Epithelial cell of esophagus (primary cell): ENCODE measurements around the gene ERAP2.

ENCODE experiments used
- DNase-seq: peaks from one replicate; pipeline ENCODE4 v3.0.0; 2010; ENCODE audit warnings: low read depth
- H3K4me3 ChIP-seq: 2 replicates; pipeline ENCODE4 v1.5.1; 2011; ENCODE audit warnings: mild to moderate bottlenecking, low read length, control low read depth
- CTCF ChIP-seq: IDR thresholded peaks from 2 replicates; pipeline ENCODE4 v1.5.1; 2011; ENCODE audit warnings: low read depth, mild to moderate bottlenecking, low read length, control low read depth, inconsistent platforms; ENCODE audit not compliant: insufficient read depth; ENCODE audit errors: missing control alignments

The ERAP2 gene

GRCh38 chr5:96876292-96876850 lies at the start of gene ERAP2:
ERAP2 (plus strand) TSS chr5:96876500; CDS start chr5:96879686, 3,186 bp downstream.
- peak within 1 kb of the TSS; percentile 62 for H3K4me3 ChIP-seq

GRCh38 chr5:96829297-96829696 lies 47.0 kb upstream of the ERAP2 start:
- TF ChIP-seq CTCF, result no peak
- no peak for DNase-seq
- H3K4me3 ChIP-seq, result no peak overlapping the region

More at GRCh38 chr5:96876292-96876850, at the start of gene ERAP2:
- TF ChIP-seq CTCF, result no peak
- peak; percentile 52 for DNase-seq

- no peak for DNase-seq
- no peak for TF ChIP-seq CTCF
- H3K4me3 ChIP-seq, result no peak overlapping the region
Observed at GRCh38 chr5:96834016-96834415, 42.3 kb upstream of the ERAP2 start.

GRCh38 chr5:96835791-96836191 lies 40.5 kb upstream of the ERAP2 start:
- no peak overlapping the region for H3K4me3 ChIP-seq
- no peak for TF ChIP-seq CTCF
- DNase-seq, result no peak

GRCh38 chr5:96836817-96837216 lies 39.5 kb upstream of the ERAP2 start:
- DNase-seq, result no peak
- no peak overlapping the region for H3K4me3 ChIP-seq

GRCh38 chr5:96837303-96837702 lies 39.0 kb upstream of the ERAP2 start:
- no peak for TF ChIP-seq CTCF
- DNase-seq, result no peak
- no peak overlapping the region for H3K4me3 ChIP-seq

More at GRCh38 chr5:96836817-96837216, 39.5 kb upstream of the ERAP2 start:
- TF ChIP-seq CTCF, result no peak

GRCh38 chr5:96838201-96839070 lies 37.9 kb upstream of the ERAP2 start:
- TF ChIP-seq CTCF, result no peak

More at GRCh38 chr5:96838201-96839070, 37.9 kb upstream of the ERAP2 start:
- DNase-seq, result no peak
- H3K4me3 ChIP-seq, result no peak overlapping the region
